ENCODE measurements around the gene SUFU.

Gene SUFU

DNA sequence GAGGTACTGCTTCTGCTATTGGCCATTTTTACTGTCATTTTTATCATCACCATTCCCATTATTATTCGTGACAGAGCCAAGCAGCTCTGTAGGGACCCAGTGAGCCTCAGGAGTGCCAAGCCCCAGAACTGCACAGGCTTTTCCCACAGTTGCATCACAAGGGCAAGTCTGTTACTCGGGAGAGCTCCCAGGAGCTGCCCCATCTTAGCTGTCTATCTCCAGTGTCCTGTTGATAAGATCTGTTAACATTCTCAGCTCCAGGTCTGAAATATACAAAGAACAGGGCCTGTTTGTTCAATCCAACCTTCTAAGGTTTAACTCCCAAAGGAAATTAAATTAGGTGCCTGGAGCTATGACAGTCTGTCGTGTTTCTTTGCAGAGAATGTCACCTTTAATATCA, 120.3 kb downstream of the SUFU start:
- no peaks in the 10 kb centered on the region for H3K36me3 ChIP-seq
- TF ChIP-seq, protein P1, sequence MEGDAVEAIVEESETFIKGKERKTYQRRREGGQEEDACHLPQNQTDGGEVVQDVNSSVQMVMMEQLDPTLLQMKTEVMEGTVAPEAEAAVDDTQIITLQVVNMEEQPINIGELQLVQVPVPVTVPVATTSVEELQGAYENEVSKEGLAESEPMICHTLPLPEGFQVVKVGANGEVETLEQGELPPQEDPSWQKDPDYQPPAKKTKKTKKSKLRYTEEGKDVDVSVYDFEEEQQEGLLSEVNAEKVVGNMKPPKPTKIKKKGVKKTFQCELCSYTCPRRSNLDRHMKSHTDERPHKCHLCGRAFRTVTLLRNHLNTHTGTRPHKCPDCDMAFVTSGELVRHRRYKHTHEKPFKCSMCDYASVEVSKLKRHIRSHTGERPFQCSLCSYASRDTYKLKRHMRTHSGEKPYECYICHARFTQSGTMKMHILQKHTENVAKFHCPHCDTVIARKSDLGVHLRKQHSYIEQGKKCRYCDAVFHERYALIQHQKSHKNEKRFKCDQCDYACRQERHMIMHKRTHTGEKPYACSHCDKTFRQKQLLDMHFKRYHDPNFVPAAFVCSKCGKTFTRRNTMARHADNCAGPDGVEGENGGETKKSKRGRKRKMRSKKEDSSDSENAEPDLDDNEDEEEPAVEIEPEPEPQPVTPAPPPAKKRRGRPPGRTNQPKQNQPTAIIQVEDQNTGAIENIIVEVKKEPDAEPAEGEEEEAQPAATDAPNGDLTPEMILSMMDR (IDR thresholded peaks at IDR 0.05; ENCODE audit: low read depth, low read length): no peak
- H3K27me3 ChIP-seq: no peaks in the 10 kb centered on the region
- no peak for DNase-seq
- peaks cover 76% of the 10 kb centered on the region for H3K4me1 ChIP-seq
- H3K9me3 ChIP-seq: no peaks in the 10 kb centered on the region
- H3K4me3 ChIP-seq (ENCODE audit: low read depth, low read length): peak overlapping the region; percentile 10; the same call in 1 of the 2 replicates

- no peak for DNase-seq
- H3K9me3 ChIP-seq: no peaks in the 10 kb centered on the region
- peaks cover 76% of the 10 kb centered on the region for H3K4me1 ChIP-seq
- no peaks in the 10 kb centered on the region for H3K27me3 ChIP-seq
- TF ChIP-seq, protein P1 (IDR thresholded peaks at IDR 0.05; ENCODE audit: low read depth, low read length): no peak
- no peak overlapping the region for H3K4me3 ChIP-seq (ENCODE audit: low read depth, low read length)
- H3K36me3 ChIP-seq: no peaks in the 10 kb centered on the region
Measured at GRCh38 chr10:102624751-102625645, 121.2 kb downstream of the SUFU start.

DNA sequence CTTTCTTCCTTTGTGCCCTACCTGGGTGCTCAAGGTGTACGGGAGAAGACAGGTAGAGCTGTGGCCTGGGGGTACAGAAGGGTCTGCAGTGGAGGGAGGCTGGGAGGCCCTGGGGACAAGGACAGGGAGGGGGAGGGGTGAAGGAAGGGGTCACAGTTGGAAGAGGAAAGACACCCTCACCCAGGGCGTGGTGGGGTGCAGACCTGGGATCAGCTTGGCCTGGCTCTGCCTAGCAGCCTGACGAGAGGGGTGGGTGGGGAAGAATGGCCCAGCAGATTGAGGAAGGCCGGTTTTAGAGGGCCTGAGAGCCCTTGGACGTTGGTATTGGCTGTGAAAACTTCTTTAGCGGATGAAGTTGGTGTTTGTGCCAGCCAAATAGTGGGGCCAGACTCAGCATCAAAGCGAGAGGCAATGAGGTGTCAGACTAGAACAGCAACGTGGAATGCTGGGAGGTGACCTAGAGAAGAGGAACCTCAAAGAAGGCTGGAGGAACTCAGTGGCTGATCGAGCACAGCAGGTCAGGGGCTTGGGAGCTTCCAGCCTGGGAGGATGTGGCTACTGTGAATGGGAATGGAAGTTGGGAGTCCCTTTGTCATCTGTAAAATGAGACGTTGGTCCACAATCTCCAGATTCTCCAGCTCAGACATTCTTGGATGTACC, 122.4 kb downstream of the SUFU start:
- Histone ChIP-seq H3K9me3 (no peaks in the 10 kb centered on the region), H3K4me1 (peaks cover 73% of the 10 kb centered on the region), H3K27me3 (no peaks in the 10 kb centered on the region), H3K36me3 (no peaks in the 10 kb centered on the region), H3K4me3 (ENCODE audit: low read depth, low read length) (no peak overlapping the region)
- no peak for DNase-seq
- TF ChIP-seq, protein P1 (IDR thresholded peaks at IDR 0.05; ENCODE audit: low read depth, low read length): no peak

DNA sequence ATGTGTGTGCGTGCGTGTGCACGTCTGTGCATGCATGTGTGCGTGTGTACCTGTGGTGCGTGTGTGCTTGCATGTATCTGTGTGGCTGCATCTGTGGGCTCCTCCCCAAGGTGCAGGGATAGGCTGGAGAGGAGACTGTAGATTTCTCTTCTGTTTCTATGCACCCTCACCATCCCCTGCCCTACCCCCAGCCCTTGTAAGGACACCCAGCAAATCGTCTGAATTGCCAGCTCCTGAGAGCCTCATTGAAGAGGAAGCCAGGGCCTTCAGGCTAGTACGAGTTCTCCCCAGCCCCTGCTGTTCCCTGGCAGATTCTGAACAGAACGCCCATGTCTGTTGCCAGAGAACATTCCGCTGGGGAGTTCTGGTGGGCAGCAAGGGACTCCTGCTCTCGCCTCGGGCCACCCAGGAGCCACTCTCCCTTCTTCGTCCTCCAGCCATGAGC, 123.5 kb downstream of the SUFU start:
- no peak for DNase-seq

DNA sequence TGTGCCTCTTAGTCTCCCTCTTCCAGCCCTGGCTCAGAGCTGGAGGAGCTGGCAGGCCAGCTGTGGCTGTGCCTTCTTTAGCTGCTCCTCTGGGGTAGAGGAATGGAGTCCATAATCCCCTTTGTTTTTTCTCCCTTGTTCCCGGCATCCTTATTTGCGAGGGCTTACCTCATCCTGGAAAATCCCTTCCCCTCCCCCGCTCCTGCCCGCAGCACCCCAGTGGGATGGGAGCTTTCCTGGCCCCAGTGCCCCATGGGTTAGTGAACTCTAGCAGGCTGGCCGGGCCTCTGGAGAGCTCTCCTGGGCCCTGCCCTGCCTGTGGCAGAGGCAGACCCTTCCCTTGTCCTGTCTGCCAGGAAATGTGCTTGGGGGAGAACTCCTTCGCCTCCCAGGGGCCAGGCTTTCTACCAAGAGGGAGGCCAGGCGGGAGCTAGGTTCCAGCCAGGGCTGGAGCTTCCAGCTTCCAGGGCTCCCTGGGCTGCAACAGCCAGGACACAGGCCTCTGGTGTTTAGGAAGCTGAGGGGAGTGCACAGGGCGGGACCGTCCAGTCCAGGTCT, 124.0 kb downstream of the SUFU start:
- H3K4me3 ChIP-seq (ENCODE audit: low read depth, low read length): no peak overlapping the region; the same call in 1 of the 2 replicates
- no peaks in the 10 kb centered on the region for H3K36me3 ChIP-seq
- H3K9me3 ChIP-seq: no peaks in the 10 kb centered on the region
- no peaks in the 10 kb centered on the region for H3K27me3 ChIP-seq
- TF ChIP-seq, protein P1 (IDR thresholded peaks at IDR 0.05; ENCODE audit: low read depth, low read length): no peak
- peaks cover 74% of the 10 kb centered on the region for H3K4me1 ChIP-seq
- DNase-seq: peak; percentile 40

More for the DNA sequence above, 123.5 kb downstream of the SUFU start:
- Histone ChIP-seq H3K9me3 (no peaks in the 10 kb centered on the region), H3K4me3 (ENCODE audit: low read depth, low read length) (no peak overlapping the region; the same call in 1 of the 2 replicates), H3K36me3 (no peaks in the 10 kb centered on the region), H3K4me1 (peaks cover 74% of the 10 kb centered on the region), H3K27me3 (no peaks in the 10 kb centered on the region)
- TF ChIP-seq, protein P1 (IDR thresholded peaks at IDR 0.05; ENCODE audit: low read depth, low read length): no peak

Measured in BE2C (cell line).